Lung (tissue), 12 donors: ENCODE data around the gene MN1. TPM values are rescaled to one million over a fixed set of nuclear protein-coding genes. Genes with fewer than 3 reads are reported as not detected.

Source experiments
- ATAC-seq: fragments of 200-7000 bp; cut with Tn5 transposase; one replicate; pipeline ENCODE4 v1.9.1; 2020; ENCODE audit warnings: moderate number of reproducible peaks; ENCODE audit not compliant: insufficient read depth, low FRiP score
- DNase-seq, 3 donors: peaks; one replicate each; pipeline ENCODE4 v3.0.0-alpha.2; 2013 to 2017
- H3K27ac ChIP-seq, 2 donors: one replicate each; pipeline ENCODE4 v1.5.1; 2013; ENCODE audit warnings: mild to moderate bottlenecking in 2 of 2, moderate library complexity in 2 of 2, control low read depth in 1 of 2, inconsistent platforms in 1 of 2, low read depth in 1 of 2, low read length in 1 of 2
- H3K27me3 ChIP-seq, 3 donors: one replicate each; pipeline ENCODE4 v1.5.1; 2013; ENCODE audit warnings: low read length in 2 of 3; ENCODE audit not compliant: control insufficient read depth in 3 of 3, insufficient read depth in 3 of 3
- H3K36me3 ChIP-seq, 4 donors: one replicate each; pipeline ENCODE4 v1.5.1; 2013; ENCODE audit warnings: low read length in 4 of 4, mild to moderate bottlenecking in 1 of 4, moderate library complexity in 1 of 4; ENCODE audit not compliant: control insufficient read depth in 4 of 4, insufficient read depth in 4 of 4
- H3K4me1 ChIP-seq, 5 donors: one replicate each; pipeline ENCODE4 v1.5.1; 2013; ENCODE audit warnings: low read length in 5 of 5, mild to moderate bottlenecking in 2 of 5, moderate library complexity in 1 of 5; ENCODE audit not compliant: control insufficient read depth in 5 of 5, insufficient read depth in 5 of 5
- H3K4me3 ChIP-seq: one replicate; pipeline ENCODE4 v1.5.1; 2013; ENCODE audit warnings: mild to moderate bottlenecking, control low read depth, moderate library complexity
- H3K9ac ChIP-seq, 2 donors: one replicate each; pipeline ENCODE4 v1.5.1; 2013; ENCODE audit warnings: low read length in 2 of 2, control low read depth in 1 of 2; ENCODE audit not compliant: insufficient read depth in 1 of 2
- H3K9me3 ChIP-seq, 4 donors: one replicate each; pipeline ENCODE4 v1.5.1; 2013; ENCODE audit warnings: low read length in 3 of 4, mild to moderate bottlenecking in 1 of 4, moderate library complexity in 1 of 4; ENCODE audit not compliant: control insufficient read depth in 4 of 4, insufficient read depth in 3 of 4
- WGBS, 2 donors: extraction: QIAGEN DNeasy Blood & Tissue Kit; methylation state at CpG; one replicate each; pipeline ENCODE4 v1.1.7; 2013; 5-methylcytosine and 5-hydroxymethylcytosine counted together
- polyA plus RNA-seq, 2 donors: library from polyadenylated mRNA; stranded (reverse); fragments of 200-250 nt; gene quantifications; one replicate each; pipeline ENCODE4 v1.2.1, GENCODE V29; 2013
- total RNA-seq, 2 donors: library from RNA; depleted of rRNA in 1 of 2; stranded (reverse); fragments of >200 nt in 1 of 2; gene quantifications; one replicate each; pipeline ENCODE4 v1.2.1, GENCODE V29; 2014 to 2021
- TF ChIP-seq, protein P1 (sequence below): IDR thresholded peaks from 2 replicates; pipeline ENCODE4 v1.5.1; 2012; ENCODE audit warnings: mild to moderate bottlenecking; ENCODE audit errors: control extremely low read depth, extremely low read depth
- donor health status: control.
- donor health status: control.
- donor health status: Bipolar disorder and iron deficiency.
- donor health status: healthy.
- donor health status: DM: yes; HTN: yes; CAD: no.

The MN1 gene
- total and polyA plus RNA-seq, 4 donors: 2.4 to 6.5 (median 3.6) TPM

DNA sequence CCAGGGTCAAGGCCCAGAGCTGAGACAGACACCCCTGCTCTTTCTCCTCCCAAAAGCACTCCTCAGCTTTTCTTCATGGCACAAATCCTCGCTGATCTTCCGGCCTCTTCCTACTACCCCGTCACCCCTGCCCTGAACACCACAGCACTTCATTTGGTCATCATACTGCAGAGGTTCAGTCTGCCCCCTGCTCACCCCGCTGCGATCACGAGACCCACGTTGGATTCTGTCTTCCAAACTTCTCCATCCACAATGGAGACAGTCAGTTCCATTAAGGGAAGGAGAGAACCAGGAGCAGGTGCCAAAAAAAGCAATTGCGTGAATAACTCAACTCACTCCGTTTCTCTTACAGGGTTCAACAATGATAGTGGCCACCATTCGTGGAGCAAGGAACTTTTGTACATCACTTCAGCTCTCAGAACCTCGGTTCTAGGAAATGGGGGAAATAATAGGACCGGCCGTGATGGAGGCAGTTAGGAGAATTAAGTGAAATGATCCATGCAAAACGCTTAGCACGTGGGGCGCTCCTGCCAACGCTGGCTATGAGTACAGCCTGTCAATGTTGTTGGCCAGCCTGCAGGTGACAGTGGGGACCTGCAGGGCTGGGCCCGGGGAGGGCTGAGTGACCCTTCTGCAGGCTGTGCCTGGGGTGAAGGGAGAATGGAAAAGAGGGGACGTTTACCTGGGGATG is 45.9 kb downstream of the MN1 start:
- 82 to 94% methylated on average over 19 of the region's 19 CpGs for WGBS, 2 donors
- Histone ChIP-seq H3K27ac (no peak overlapping the region), H3K9ac (no peak overlapping the region), H3K36me3 (no peaks in the 10 kb centered on the region), H3K4me3 (no peak overlapping the region), H3K9me3 (no peaks in the 10 kb centered on the region), H3K27me3 (no peaks in the 10 kb centered on the region), H3K4me1 (peaks cover 0 to 2% (median 0%) of the 10 kb centered on the region in 5 donors)
- ATAC-seq: no peak
- DNase-seq: no peak
- TF ChIP-seq, protein P1, sequence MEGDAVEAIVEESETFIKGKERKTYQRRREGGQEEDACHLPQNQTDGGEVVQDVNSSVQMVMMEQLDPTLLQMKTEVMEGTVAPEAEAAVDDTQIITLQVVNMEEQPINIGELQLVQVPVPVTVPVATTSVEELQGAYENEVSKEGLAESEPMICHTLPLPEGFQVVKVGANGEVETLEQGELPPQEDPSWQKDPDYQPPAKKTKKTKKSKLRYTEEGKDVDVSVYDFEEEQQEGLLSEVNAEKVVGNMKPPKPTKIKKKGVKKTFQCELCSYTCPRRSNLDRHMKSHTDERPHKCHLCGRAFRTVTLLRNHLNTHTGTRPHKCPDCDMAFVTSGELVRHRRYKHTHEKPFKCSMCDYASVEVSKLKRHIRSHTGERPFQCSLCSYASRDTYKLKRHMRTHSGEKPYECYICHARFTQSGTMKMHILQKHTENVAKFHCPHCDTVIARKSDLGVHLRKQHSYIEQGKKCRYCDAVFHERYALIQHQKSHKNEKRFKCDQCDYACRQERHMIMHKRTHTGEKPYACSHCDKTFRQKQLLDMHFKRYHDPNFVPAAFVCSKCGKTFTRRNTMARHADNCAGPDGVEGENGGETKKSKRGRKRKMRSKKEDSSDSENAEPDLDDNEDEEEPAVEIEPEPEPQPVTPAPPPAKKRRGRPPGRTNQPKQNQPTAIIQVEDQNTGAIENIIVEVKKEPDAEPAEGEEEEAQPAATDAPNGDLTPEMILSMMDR: no peak

DNA sequence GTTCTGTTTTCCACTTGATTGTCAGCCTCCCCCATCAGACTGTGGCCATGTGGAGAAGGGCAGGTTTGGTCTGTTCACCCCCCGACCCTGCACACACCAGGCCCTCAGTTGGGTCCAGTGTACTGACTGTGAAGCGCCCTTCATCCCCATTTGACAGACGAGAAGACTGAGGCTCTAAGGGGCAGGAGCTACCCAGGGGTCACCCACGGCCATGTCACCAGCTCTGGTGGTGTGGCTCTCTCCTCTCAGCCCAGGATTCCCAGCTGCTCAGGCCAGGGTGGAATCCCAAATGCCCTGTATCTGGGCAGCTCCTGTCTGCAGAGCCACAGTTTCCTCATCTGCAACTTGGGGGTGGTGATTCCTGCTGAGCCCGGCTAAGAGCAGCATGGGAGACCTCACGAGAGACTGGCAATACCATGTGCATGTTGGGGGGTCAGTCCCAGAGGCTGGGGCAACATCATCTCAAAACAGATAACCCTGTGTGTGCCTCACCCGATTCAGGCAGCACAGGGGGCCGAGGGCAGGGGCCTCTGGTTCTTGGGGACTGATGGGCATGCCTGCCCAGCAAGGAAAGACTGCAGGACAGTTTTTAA is 46.6 kb downstream of the MN1 start:
- TF ChIP-seq, protein P1: no peak
- Histone ChIP-seq H3K36me3 (no peaks in the 10 kb centered on the region), H3K9ac (no peak overlapping the region), H3K27ac (no peak overlapping the region), H3K27me3 (no peaks in the 10 kb centered on the region), H3K9me3 (no peaks in the 10 kb centered on the region), H3K4me3 (no peak overlapping the region), H3K4me1 (peaks cover 0 to 8% (median 2%) of the 10 kb centered on the region in 5 donors)
- 87 to 89% methylated on average over 8 of the region's 8 CpGs for WGBS, 2 donors
- DNase-seq (no peak), ATAC-seq (no peak)

DNA sequence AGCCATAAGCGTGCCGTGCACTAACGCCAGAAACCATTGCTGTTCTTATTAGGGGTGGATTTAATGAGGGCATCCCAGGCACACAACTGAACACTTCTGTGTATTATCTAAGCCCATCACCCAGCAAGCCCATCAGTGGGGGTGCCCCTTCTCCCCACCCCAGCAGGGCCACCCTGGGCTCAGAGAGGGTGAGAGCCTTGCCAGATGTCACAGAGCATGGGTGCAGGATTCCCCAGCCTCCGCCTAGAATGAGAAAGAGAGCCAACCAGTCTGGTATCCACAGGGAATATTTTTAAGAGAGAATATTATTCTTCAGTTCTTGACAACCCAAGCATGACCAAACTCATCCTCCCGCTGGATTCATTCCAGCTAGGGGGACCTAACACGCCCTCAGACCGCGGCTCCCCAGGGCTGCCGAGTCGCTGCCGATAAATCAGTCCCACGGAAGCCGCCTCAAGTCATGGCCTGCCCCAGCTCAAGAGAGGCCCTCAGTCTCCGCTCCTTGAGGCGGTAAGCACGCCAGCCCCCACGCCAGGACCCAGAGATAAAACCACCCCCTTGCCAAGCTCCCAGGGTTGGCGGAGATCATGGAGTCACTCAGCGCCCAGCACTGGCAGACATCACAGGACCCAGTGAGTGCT is 47.2 kb downstream of the MN1 start:
- 81 to 85% methylated on average over 19 of the region's 19 CpGs for WGBS, 2 donors
- H3K4me1 ChIP-seq: peaks cover 0 to 13% (median 5%) of the 10 kb centered on the region in 5 donors
- no peaks in the 10 kb centered on the region for H3K9me3 ChIP-seq
- no peak overlapping the region for H3K4me3 ChIP-seq
- no peaks in the 10 kb centered on the region for H3K36me3 ChIP-seq
- H3K9ac ChIP-seq: no peak overlapping the region
- H3K27me3 ChIP-seq: no peaks in the 10 kb centered on the region
- ATAC-seq: no peak
- TF ChIP-seq, protein P1: no peak
- peak in 2 of 3 donors; percentile 20 to 52 for DNase-seq
- no peak overlapping the region for H3K27ac ChIP-seq
